ENCODE measurements around the gene NEDD4L.

Gene NEDD4L

DNA sequence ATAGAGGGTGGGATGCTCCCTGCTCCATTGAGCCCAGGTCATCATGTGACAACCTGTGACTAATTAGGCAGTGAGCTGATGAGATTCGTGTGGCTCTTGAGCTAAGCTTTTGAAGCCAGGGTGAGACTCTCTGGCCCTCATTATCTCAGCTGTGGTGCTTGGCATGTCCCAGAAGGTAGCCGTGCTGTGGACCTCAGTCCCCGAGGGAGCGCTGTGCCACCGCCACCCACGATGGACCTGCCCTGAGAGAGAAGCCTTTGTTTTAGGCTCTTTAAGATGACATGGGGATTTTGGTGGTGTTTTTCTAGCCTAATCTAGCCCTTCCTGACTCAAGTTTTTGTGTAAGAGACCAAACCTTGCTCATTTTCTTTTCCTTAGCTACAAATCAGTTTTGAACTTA lies 66.4 kb downstream of the NEDD4L start:
- no peak overlapping the region for H3K4me2 ChIP-seq (ENCODE audit: low read length)
- no peak overlapping the region for H3K9ac ChIP-seq (ENCODE audit: low read depth, low read length)
- H3K9me3 ChIP-seq (replicated peaks; ENCODE audit: low read length), result no peaks in the 10 kb centered on the region
- no peaks in the 10 kb centered on the region for H3K36me3 ChIP-seq (ENCODE audit: insufficient read depth, low read length)
- peaks cover 4% of the 10 kb centered on the region for H3K27me3 ChIP-seq (ENCODE audit: control insufficient read depth, insufficient read depth, low read length)
- no peak overlapping the region for H3K4me3 ChIP-seq (ENCODE audit: low read length)
- H3K4me1 ChIP-seq (ENCODE audit: control insufficient read depth, insufficient read depth, low read length), result no peaks in the 10 kb centered on the region

DNA sequence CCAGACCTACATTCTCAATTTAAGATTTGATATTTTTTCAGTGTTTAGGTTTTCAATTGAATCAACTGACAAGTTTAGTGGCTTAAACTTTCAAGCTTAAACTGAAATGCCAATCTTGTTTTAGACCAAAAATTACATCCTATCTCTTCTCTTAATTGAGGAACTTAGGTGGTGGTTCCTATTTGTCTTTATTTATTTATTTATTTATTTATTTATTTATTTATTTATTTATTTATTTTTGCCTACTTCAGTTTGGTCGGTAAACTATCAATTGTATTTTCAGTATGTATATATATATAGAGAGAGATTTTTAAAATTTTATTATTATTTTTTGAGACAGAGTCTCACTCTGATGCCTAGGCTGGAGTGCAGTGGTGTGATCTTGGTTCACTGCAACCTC lies 68.1 kb downstream of the NEDD4L start:
- no peak overlapping the region for H3K4me2 ChIP-seq (ENCODE audit: low read length)
- H3K4me1 ChIP-seq (ENCODE audit: control insufficient read depth, insufficient read depth, low read length), result no peaks in the 10 kb centered on the region
- peaks cover 4% of the 10 kb centered on the region for H3K27me3 ChIP-seq (ENCODE audit: control insufficient read depth, insufficient read depth, low read length)
- no peak overlapping the region for H3K4me3 ChIP-seq (ENCODE audit: low read length)
- H3K9ac ChIP-seq (ENCODE audit: low read depth, low read length), result no peak overlapping the region
- no peaks in the 10 kb centered on the region for H3K9me3 ChIP-seq (replicated peaks; ENCODE audit: low read length)
- no peaks in the 10 kb centered on the region for H3K36me3 ChIP-seq (ENCODE audit: insufficient read depth, low read length)

DNA sequence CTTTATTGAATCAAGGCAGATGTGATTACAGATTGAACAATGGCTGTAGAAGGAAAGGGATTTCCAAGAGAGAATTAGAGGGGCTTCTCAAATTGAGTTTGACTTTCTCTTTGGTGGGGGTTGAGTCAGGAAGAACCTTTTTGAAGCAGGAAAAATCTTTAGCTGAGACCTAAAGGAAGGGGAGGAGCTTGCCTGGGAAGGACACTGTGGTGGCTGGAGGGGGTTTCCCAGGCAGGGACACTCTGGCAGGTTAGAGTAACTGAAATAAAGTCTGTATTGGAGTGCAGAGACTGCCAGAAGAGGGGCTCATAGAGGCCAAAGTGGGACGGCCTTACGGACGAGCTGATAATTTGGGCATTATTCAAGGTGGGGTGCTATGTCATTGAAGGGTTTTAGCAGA lies 69.3 kb downstream of the NEDD4L start:
- H3K36me3 ChIP-seq (ENCODE audit: insufficient read depth, low read length), result no peaks in the 10 kb centered on the region
- no peak overlapping the region for H3K9ac ChIP-seq (ENCODE audit: low read depth, low read length)
- no peak overlapping the region for H3K4me2 ChIP-seq (ENCODE audit: low read length)
- no peaks in the 10 kb centered on the region for H3K9me3 ChIP-seq (replicated peaks; ENCODE audit: low read length)
- peaks cover 7% of the 10 kb centered on the region for H3K4me1 ChIP-seq (ENCODE audit: control insufficient read depth, insufficient read depth, low read length)
- peaks cover 4% of the 10 kb centered on the region for H3K27me3 ChIP-seq (ENCODE audit: control insufficient read depth, insufficient read depth, low read length)
- H3K4me3 ChIP-seq (ENCODE audit: low read length), result no peak overlapping the region

DNA sequence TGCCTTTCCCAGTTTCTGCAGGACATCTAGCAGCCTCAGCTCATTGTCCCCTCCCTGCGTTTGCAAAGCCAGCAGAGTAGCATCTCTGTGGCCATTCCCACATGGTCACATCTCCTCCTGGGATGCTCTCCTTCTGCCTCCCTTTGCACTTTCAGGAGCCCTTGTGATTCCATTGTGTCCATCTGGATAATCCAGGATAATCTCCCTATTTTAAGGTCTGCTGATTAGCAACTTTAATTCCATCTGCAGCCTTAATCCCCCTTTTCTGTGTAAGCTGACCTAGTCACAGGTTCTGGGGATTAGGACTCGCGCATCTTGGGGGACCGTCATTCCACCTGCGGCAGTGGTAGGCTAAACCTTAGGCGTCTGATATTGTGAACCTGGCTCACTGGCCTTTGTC lies 70.7 kb downstream of the NEDD4L start:
- Histone ChIP-seq H3K4me2 (ENCODE audit: low read length) (no peak overlapping the region), H3K9me3 (replicated peaks; ENCODE audit: low read length) (no peaks in the 10 kb centered on the region), H3K27me3 (ENCODE audit: control insufficient read depth, insufficient read depth, low read length) (peaks cover 4% of the 10 kb centered on the region), H3K36me3 (ENCODE audit: insufficient read depth, low read length) (no peaks in the 10 kb centered on the region), H3K4me3 (ENCODE audit: low read length) (no peak overlapping the region), H3K9ac (ENCODE audit: low read depth, low read length) (no peak overlapping the region), H3K4me1 (ENCODE audit: control insufficient read depth, insufficient read depth, low read length) (peaks cover 7% of the 10 kb centered on the region)

DNA sequence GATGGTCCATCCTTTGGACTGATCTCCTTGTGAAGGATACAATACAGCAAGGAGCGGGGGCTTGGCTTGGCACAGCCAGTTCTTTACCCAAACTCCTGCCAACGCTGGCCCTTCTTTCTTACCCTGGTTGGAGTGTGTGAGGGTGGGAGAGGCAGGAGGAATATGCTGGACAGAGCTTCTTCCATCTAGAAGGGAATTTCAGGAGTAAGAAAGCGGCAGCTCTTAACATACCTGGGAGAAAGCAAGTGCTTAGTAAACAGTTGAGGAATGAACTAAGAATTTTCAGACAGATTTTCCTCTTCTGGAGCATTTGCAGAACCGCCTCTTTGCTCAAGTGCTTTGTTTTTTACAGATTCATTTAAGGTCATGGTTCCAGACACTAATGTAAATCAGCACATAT lies 72.8 kb downstream of the NEDD4L start:
- no peak overlapping the region for H3K9ac ChIP-seq (ENCODE audit: low read depth, low read length)
- H3K4me2 ChIP-seq (ENCODE audit: low read length), result no peak overlapping the region
- peaks cover 7% of the 10 kb centered on the region for H3K4me1 ChIP-seq (ENCODE audit: control insufficient read depth, insufficient read depth, low read length)
- no peaks in the 10 kb centered on the region for H3K9me3 ChIP-seq (replicated peaks; ENCODE audit: low read length)
- H3K27me3 ChIP-seq (ENCODE audit: control insufficient read depth, insufficient read depth, low read length), result peaks cover 4% of the 10 kb centered on the region
- H3K4me3 ChIP-seq (ENCODE audit: low read length), result no peak overlapping the region
- no peaks in the 10 kb centered on the region for H3K36me3 ChIP-seq (ENCODE audit: insufficient read depth, low read length)

DNA sequence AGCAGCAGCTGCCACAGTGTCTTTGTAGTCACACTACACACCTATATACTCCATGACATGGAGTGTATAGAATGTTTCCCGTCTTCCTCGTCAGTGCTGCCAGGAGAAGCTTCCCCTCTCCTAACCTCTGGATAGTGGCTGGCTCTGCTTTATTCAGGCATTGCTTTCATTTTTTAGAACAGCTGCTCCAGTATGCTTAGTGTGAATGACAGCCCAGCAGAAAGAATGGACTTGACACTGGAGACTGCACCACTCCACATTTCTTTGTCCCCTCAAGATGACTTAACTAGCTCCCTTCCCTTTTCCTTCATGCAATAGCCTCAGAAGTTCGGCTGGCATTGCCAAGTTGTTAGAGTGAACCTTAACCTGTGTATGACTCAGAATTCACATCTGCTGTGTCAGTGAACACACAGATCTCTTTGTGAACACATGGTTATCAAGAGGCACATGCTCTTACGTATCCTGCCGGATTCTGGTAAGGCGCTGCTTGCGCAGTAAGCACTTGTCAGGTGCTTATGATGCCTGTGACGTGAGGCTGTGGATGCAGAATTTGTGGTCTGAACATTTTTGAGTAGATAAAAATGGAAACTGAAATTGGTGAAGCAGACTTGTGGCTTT lies 73.9 kb downstream of the NEDD4L start:
- Histone ChIP-seq H3K4me1 (ENCODE audit: control insufficient read depth, insufficient read depth, low read length) (peaks cover 7% of the 10 kb centered on the region), H3K4me3 (ENCODE audit: low read length) (no peak overlapping the region), H3K36me3 (ENCODE audit: insufficient read depth, low read length) (no peaks in the 10 kb centered on the region), H3K4me2 (ENCODE audit: low read length) (peak overlapping the region; percentile 33), H3K9me3 (replicated peaks; ENCODE audit: low read length) (no peaks in the 10 kb centered on the region), H3K9ac (ENCODE audit: low read depth, low read length) (no peak overlapping the region), H3K27me3 (ENCODE audit: control insufficient read depth, insufficient read depth, low read length) (peaks cover 5% of the 10 kb centered on the region)

DNA sequence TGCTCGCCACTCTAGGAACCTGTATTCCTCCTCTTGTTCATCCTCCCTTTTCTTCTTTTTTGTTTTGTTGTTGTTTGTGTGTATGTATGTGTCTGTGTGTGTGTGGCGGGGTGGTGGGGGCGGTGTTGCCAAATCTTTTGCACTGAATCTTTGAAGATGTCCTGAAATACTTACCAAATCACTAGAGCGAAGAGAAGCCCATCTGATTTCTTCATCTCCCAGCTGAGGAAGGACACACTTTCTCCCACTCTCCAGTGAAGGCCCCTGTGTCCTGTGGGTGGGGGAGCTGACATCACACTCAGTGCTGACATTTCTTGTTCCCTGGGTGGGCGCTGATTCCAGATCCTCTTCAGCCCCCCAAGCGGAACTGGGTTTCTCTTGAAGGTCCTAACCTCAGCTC lies 74.5 kb downstream of the NEDD4L start:
- no peak overlapping the region for H3K4me2 ChIP-seq (ENCODE audit: low read length)
- H3K4me1 ChIP-seq (ENCODE audit: control insufficient read depth, insufficient read depth, low read length), result peaks cover 7% of the 10 kb centered on the region
- H3K9me3 ChIP-seq (replicated peaks; ENCODE audit: low read length), result no peaks in the 10 kb centered on the region
- no peak overlapping the region for H3K9ac ChIP-seq (ENCODE audit: low read depth, low read length)
- no peaks in the 10 kb centered on the region for H3K36me3 ChIP-seq (ENCODE audit: insufficient read depth, low read length)
- H3K27me3 ChIP-seq (ENCODE audit: control insufficient read depth, insufficient read depth, low read length), result peaks cover 10% of the 10 kb centered on the region
- no peak overlapping the region for H3K4me3 ChIP-seq (ENCODE audit: low read length)

DNA sequence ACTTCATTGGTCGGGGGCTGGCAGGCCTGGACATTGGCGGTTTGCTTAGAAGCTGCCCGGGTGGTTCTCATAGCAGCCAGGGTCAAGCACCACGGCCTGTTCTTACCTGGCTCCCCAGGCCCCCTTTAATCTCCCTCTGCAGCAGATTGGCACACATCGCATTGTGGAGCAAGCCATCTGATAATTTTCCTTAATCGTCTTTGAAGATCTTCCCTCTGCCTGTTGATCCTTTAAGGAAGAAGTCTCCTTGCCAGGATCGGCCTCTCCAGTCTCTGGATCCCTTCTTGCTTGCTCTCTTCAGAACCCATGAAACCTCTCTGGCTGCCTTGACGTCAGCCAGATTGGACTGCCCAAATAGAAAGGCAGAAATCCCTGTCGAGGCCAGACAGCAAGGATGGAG lies 75.8 kb downstream of the NEDD4L start:
- peaks cover 7% of the 10 kb centered on the region for H3K4me1 ChIP-seq (ENCODE audit: control insufficient read depth, insufficient read depth, low read length)
- H3K9ac ChIP-seq (ENCODE audit: low read depth, low read length), result no peak overlapping the region
- peaks cover 12% of the 10 kb centered on the region for H3K27me3 ChIP-seq (ENCODE audit: control insufficient read depth, insufficient read depth, low read length)
- no peaks in the 10 kb centered on the region for H3K9me3 ChIP-seq (replicated peaks; ENCODE audit: low read length)
- H3K4me3 ChIP-seq (ENCODE audit: low read length), result no peak overlapping the region
- H3K36me3 ChIP-seq (ENCODE audit: insufficient read depth, low read length), result no peaks in the 10 kb centered on the region
- no peak overlapping the region for H3K4me2 ChIP-seq (ENCODE audit: low read length)

DNA sequence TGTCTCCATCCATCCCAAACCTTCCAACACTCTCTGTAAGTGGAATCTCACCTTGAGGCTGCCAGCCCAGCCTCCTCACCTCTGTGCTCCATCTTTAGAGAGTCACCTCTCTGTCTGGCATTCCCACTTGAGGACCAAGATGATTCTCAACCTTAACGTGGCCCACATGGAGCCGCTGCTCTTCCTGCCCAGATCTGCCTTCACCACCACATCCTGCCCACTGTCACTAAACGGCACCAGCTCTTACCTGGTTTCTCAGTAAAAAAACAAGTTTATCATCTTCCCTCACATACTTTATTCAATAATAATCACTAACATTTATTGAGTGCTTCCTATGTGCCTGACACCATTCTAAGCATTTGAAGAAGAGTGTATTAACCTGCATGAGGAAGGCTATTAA lies 80.4 kb downstream of the NEDD4L start:
- no peak overlapping the region for H3K4me2 ChIP-seq (ENCODE audit: low read length)
- H3K9ac ChIP-seq (ENCODE audit: low read depth, low read length), result no peak overlapping the region
- H3K9me3 ChIP-seq (replicated peaks; ENCODE audit: low read length), result no peaks in the 10 kb centered on the region
- H3K4me3 ChIP-seq (ENCODE audit: low read length), result no peak overlapping the region
- H3K27me3 ChIP-seq (ENCODE audit: control insufficient read depth, insufficient read depth, low read length), result peaks cover 12% of the 10 kb centered on the region
- H3K36me3 ChIP-seq (ENCODE audit: insufficient read depth, low read length), result no peaks in the 10 kb centered on the region
- H3K4me1 ChIP-seq (ENCODE audit: control insufficient read depth, insufficient read depth, low read length), result no peaks in the 10 kb centered on the region

DNA sequence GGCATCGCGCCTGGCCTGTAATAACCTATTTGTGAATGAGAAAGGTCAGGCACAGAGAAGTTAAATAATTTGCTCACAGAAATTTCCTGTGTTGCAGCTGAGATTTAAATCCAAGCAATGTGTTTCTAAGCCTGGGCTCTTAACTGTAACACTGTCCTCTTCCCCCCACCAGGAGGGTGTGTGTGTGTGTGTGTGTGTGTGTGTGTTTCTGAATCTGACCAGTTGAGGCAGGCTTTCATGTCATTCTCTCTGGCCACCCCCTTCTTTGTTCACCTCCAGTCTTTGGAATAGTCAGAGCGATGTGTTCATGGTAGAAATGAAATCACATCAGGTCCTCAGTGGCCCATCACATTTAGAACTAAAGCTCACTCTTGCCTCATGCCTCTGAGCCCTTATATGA lies 81.2 kb downstream of the NEDD4L start:
- no peak overlapping the region for H3K9ac ChIP-seq (ENCODE audit: low read depth, low read length)
- H3K36me3 ChIP-seq (ENCODE audit: insufficient read depth, low read length), result no peaks in the 10 kb centered on the region
- no peaks in the 10 kb centered on the region for H3K9me3 ChIP-seq (replicated peaks; ENCODE audit: low read length)
- H3K27me3 ChIP-seq (ENCODE audit: control insufficient read depth, insufficient read depth, low read length), result peaks cover 12% of the 10 kb centered on the region
- no peak overlapping the region for H3K4me3 ChIP-seq (ENCODE audit: low read length)
- no peak overlapping the region for H3K4me2 ChIP-seq (ENCODE audit: low read length)
- H3K4me1 ChIP-seq (ENCODE audit: control insufficient read depth, insufficient read depth, low read length), result no peaks in the 10 kb centered on the region

DNA sequence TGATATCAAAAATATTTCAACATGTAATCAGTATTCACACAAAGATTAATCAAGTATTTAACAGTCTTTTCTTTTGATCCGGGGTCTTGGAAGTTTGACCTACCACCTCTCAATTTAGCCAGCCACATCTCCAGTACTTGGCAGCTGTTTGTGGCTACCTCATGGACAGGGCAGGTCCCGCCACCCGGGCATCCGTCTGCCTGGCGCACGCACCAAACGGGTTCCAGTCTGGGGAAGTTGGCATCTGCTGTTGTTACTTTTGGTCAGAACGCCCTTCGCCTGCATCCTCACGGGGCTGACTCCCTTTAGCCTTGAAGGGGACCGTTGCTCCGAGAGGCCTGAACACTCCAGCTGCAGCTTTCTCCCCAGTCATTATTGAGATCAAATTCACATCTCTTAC lies 81.7 kb downstream of the NEDD4L start:
- no peak overlapping the region for H3K9ac ChIP-seq (ENCODE audit: low read depth, low read length)
- no peak overlapping the region for H3K4me3 ChIP-seq (ENCODE audit: low read length)
- H3K27me3 ChIP-seq (ENCODE audit: control insufficient read depth, insufficient read depth, low read length), result peaks cover 12% of the 10 kb centered on the region
- H3K9me3 ChIP-seq (replicated peaks; ENCODE audit: low read length), result no peaks in the 10 kb centered on the region
- H3K36me3 ChIP-seq (ENCODE audit: insufficient read depth, low read length), result no peaks in the 10 kb centered on the region
- H3K4me1 ChIP-seq (ENCODE audit: control insufficient read depth, insufficient read depth, low read length), result no peaks in the 10 kb centered on the region
- H3K4me2 ChIP-seq (ENCODE audit: low read length), result no peak overlapping the region
